Cerebellar nuclear complex (tissue), 1 donor: ENCODE data around the gene TSNAX.

Source experiments
- DNase-seq, 2 experiments: peaks; one replicate each; lab custom pipeline; 2025; lab: John Stamatoyannopoulos, UW

The TSNAX gene

DNA sequence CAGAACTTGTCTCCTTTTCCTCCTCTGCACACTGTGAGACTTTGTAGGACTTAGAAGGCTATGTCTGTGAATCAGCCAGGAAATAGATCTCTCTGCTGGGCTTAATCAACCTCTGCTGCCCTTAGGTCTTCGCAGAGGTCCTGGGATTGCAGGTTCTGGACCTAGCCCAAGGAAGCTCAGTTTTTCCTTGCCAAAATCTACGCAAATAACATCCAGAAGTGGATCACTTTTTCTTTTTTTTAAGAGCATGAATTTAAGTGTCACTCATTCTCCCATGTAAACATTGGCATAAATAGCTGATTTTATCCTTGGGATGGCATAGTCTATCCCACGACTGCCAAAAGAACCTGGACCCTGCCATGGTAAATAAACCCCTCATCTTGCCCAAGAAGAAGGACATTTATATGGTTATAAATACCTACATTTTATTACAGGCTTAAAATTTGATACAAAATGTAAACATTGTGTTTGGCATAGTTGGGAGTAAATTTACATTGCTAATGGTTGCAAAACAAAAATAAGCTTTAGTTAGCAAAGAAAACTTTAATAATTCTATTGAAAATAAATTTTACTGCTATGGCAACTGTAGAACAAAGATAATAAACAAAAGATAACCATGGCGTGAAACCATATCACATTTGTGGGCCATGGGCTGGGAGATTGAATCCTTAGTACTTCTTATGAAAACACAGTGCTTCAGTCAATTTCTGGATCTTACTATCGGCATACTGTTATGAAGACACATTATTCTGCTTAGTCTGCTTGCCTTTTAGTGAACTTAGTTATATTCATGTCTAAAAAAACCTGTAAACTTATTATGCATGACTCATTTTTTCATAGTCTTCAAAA lies 73.6 kb downstream of the TSNAX start:
- DNase-seq = no peak

DNA sequence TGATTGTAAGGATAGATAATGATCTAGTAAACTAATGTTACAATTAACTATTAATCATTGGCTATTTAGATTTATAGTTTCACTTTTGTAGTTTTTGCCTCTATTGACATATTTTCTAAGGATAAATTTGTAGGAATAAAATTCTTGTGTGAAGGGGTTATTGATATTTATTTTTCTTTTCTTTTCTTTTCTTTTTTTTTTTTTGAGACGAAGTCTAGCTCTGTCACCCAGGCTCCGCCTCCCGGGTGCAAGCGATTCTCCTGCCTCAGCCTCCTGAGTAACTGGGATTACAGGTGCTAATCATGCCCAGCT lies 74.2 kb downstream of the TSNAX start:
- DNase-seq = no peak

DNA sequence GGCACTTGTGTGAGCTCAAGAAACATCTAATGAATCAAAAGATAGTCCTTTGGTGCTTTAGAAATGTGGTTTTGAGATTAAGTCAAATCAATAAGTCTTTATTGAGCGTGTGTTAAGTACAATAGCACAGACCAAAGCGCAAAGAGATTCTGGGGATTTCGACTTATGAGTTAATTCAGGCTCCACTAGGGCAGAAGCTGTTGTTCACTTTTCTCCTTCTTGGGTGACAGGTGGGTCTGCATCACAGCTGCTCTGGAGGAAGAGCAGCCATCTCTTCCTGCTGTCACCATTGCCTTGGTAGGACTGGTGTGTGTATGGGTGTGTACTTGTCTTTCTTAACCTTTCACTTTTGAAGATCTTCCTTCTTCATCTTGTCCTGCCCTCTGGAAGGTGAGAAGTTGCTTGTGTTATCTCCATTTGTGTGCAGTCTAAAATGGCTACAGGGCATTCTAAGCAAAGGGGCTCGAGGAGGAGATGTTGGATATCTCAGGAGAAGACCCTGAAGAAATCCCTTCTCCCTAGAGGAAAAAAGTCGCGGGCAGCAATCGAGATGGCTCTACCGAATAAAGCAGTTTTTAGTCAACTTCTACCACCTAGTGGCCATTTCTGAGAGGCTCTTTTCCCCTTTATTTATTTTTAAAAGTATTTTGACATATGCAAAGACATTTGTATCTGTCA lies 75.3 kb downstream of the TSNAX start:
- peak in 1 of 2 experiments; percentile 0 for DNase-seq

DNA sequence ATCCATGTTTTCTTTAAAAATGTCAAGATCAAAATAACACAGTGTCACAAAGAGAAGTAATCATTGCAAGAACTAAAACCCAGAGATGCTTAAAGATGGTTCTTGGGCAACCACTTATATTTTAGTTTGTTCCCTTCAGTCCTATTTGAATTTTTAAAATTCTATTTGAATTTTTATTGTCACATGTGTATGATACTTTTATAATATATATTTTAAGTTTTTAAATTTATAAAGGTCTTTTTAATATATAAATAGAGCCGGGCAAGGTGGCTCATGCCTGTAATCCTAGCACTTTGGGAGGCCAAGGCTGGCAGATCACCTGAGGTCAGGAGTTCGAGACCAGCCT lies 75.8 kb downstream of the TSNAX start:
- no peak for DNase-seq

DNA sequence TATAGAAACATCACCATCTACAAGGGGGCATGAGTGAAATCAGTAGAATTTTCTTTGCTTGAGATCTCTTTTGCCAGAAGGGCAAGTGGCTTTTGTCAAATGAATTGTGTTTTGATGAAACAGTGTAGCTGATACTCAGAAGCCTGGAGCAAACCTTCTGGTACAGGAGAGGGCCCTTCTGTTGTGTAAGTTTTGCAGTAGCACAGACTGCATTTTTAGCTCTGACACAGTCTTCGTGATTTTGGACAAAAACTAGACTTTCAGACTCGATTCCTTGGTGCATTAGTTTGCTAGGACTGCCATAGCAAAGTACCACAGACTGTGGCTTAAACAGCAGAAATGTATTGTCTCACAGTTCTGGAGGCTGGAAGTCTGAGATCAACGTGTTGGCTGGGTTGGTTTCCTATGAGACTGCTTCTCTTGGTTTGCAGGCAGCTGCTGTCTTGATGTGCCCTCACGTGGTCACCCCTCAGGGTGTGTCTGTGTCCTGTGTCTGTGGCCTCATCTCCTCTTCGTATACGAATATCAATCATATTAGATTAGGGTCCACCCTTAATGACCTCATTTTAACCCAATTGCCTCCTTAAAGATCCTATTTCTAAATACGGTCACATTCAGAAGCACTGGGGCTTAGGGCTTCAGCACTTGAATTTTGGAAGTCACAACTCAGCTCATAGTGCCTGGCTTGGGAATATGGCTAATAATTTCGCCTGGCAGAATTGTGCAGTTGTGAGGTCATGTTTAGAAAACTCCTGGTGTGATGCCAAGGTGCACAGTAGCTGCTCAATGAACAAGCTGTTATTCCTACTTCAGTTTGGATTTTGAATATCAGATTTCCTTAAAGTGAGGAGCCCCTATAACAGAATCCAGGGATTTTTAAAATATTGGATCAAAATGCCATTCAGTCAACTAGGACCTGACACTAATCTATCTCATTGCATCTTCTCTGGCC lies 77.0 kb downstream of the TSNAX start:
- DNase-seq = no peak

DNA sequence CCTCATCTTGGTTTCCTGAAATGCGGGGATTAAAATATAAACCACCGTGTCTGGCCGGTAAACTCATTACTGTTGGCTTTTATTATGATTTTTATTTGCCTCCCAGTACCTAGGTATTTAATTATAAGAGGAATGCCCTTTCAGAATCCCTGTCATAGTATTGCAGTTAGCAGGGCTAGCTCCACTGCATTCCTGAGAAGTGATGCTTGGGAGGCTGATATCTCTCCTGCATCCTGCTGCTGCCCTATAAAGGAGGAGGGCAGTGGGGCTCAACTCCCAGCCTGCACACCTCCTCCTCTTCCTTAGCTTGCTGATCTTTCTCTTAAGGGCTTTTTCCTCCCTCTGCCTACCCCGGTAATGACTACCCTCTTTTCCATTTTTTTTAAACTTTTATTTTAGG lies 78.2 kb downstream of the TSNAX start:
- DNase-seq = no peak

DNA sequence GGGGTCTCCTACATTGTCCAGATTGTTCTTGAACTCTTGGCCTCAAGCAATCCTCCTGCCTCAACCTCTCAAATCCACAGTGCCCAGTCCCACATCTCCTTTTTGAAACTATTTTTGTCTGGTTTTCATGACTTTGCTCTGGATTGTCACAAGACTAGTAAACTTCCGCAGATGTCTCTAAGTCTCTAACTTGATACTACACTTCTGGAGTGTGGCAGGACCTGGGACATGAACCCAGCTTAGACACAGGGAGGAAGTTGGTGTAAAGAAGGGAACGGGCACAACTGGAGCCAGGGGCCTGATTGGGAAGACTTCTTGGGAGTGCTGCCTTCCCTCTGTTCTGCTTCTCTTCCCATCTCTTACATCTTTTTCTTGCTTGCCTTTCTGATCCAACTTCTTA lies 81.9 kb downstream of the TSNAX start:
- DNase-seq = no peak

DNA sequence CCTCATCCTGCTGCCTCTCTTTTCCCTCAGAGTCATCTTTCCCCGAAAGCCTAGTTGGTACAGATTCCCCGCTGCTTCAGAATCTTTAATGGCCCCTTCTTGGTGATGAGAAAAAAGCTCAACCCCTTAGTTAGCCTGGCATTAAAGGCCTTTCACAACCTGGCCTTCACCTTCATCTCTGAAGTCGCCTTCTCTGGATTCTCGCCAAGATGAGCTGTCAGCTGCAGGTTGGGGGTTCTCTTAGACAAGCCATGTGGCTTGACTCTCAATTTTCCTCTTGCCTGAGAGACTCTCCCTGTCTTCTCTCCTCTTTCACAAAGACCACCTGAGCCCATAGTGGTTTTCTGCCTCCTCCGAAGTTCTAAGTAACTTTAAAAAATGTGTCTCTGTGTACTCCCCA lies 82.6 kb downstream of the TSNAX start:
- no peak for DNase-seq

DNA sequence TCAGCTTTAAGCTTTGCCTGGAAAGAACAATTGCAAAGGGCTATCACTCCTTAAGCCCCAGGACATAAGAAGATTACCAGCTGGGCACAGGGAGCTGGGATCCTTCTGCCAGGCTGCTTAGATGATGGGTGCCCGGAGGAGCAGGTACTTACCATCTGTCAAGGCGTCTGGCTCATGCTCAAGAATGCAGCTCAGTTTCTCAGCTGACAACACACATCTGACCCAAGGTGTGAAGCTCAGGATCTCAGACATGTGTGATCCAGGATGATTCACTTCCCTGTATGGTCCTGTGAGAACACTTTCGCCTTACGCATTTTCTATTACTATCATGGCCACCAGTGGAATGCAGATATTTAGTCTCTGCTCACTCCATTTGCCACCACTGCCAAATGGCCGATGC lies 83.4 kb downstream of the TSNAX start:
- no peak for DNase-seq

DNA sequence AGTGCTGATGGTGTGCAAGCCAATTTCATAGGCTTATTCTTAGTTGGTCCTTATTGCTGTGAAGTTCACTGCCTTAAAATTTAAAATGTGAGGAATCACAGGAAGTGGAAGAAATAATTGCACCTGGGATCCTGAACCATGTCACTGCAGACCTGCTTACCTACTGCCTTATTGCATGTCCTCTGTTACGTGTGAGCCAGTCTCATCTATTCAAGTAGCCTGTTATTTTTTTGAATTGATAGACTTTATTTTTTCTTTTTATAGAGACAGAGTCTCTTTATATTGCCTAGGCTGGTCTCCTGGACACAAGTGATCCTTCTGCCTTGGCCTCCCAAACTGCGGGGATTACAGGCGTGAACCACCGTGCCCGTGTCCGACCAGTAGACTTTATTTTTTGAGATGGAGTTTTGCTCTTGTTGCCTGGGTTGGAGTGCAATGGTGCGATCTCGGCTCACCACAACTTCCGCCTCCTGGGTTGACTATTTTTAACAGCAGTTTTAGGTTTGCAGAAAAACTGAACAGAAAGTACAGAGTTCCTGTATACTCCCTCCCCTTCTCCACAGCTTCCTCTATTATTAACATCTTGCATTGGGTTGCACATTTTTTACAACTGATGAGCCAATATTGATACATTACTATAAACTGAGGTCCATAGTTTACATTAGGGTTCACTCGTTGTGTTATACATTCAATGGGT lies 84.1 kb downstream of the TSNAX start:
- no peak for DNase-seq

DNA sequence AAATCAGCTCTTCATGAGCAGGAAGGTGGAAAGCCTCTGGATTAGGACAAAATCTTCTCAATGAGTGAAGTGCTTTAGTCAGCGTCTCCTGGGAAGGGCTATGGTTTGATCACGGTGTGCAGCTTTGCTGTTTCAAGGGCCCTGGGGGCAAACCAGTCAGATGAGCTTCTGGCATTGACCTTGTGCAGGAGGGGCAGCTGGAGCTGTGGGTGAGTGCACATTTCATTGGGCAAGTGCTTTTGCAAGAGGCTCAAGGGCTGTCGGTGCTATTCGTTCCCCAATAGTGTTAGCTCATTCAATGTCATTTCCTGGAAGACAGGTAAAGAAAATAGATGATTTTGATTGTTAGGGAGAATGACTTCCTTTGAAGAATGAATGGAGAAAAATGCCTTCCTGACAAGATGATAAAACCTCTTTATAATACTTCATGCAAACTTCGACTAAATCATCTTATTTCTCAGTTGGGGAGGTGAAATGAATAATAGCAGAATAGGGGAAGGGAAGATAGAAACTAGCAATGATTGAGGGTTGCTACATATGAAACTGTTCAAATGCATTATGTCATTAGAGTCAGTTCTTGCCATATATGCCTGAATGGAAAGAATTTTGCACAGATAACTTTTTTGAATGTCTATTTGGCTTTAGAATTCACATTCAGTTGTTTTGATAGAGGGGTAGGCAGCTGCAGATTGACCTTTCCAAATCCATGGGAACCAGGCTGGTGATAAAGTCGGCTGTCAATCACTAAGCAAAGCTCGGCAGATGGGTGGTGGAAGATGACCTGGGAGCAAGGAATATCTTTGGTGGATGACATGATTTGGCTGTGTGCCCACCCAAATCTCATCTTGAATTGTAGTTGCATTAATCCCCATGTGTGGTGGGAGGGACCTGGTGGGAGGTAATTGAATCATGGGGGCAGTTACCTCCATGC lies 85.2 kb downstream of the TSNAX start:
- no peak for DNase-seq
